HG02885 (cell line): Measurements from ENCODE around the gene UGT2B28.
"Not testable (repeated sequence)": the region's sequence is repeated elsewhere in the genome, so short reads cannot be mapped to it uniquely, and the experiment has no call there.

Experiments
- ATAC-seq: cut with Tn5 transposase; IDR thresholded peaks from one replicate; pipeline ENCODE4 v1.9.1; 2021; ENCODE audit warnings: mild to moderate bottlenecking; ENCODE audit not compliant: unreplicated experiment, poor library complexity

Gene UGT2B28

GRCh38 chr4:69335485-69335884 lies 55.2 kb downstream of the UGT2B28 start:
- ATAC-seq: not testable (repeated sequence)

- not testable (repeated sequence) for ATAC-seq
Observed at GRCh38 chr4:69343114-69343513, 62.8 kb downstream of the UGT2B28 start.

GRCh38 chr4:69343558-69344420 lies 63.5 kb downstream of the UGT2B28 start:
- ATAC-seq: not testable (repeated sequence)
